HEK293T (cell line): ENCODE data around the gene IMP4.

Experiments
- ARNT ChIP-seq: fragments of 450-650 bp; IDR thresholded peaks from 2 replicates; pipeline ENCODE4 v1.6.1; 2017; ENCODE audit warnings: mild to moderate bottlenecking
- BHLHE40 ChIP-seq: fragments of 450-650 bp; IDR thresholded peaks from 2 replicates; pipeline ENCODE4 v1.6.1; 2016; ENCODE audit warnings: mild to moderate bottlenecking, moderate library complexity, borderline replicate concordance
- CTBP1 ChIP-seq: fragments of 450-650 bp; IDR thresholded peaks from 2 replicates; pipeline ENCODE4 v1.6.1; 2016; ENCODE audit warnings: borderline replicate concordance
- ELF4 ChIP-seq: fragments of 450-650 bp; IDR thresholded peaks from 2 replicates; pipeline ENCODE4 v1.6.1; 2017; ENCODE audit warnings: antibody characterized with exemption
- FOXA1 ChIP-seq: fragments of 450-650 bp; IDR thresholded peaks from 2 replicates; pipeline ENCODE4 v1.6.1; 2016; ENCODE audit warnings: mild to moderate bottlenecking
- FOXM1 ChIP-seq: fragments of 450-650 bp; IDR thresholded peaks from 2 replicates; pipeline ENCODE4 v1.6.1; 2017; ENCODE audit warnings: mild to moderate bottlenecking, borderline replicate concordance
- HDGF ChIP-seq: fragments of 450-650 bp; IDR thresholded peaks from 2 replicates; pipeline ENCODE4 v1.6.1; 2017; ENCODE audit warnings: antibody characterized with exemption, borderline replicate concordance
- L3MBTL2 ChIP-seq: fragments of 450-650 bp; conservative IDR thresholded peaks from 2 replicates; pipeline ENCODE4 v1.6.1; 2016; ENCODE audit warnings: mild to moderate bottlenecking
- PKNOX1 ChIP-seq: fragments of 450-650 bp; IDR thresholded peaks from 2 replicates; pipeline ENCODE4 v1.6.1; 2016
- SP1 ChIP-seq: fragments of 450-650 bp; IDR thresholded peaks from 2 replicates; pipeline ENCODE4 v1.6.1; 2017
- SUZ12 ChIP-seq: fragments of 450-650 bp; IDR thresholded peaks from 2 replicates; pipeline ENCODE4 v1.6.1; 2016; ENCODE audit warnings: mild to moderate bottlenecking
- TARDBP ChIP-seq: fragments of 450-650 bp; IDR thresholded peaks from 2 replicates; pipeline ENCODE4 v1.6.1; 2016

- TF ChIP-seq CTBP1 = no peak
- TF ChIP-seq SUZ12 = no peak
- no peak for TF ChIP-seq SP1
- no peak for TF ChIP-seq TARDBP
- no peak for TF ChIP-seq ELF4
- TF ChIP-seq ARNT = no peak
- no peak for TF ChIP-seq FOXM1
- no peak for TF ChIP-seq BHLHE40
- TF ChIP-seq FOXA1 = no peak
- TF ChIP-seq HDGF = no peak
- TF ChIP-seq L3MBTL2 = no peak
- TF ChIP-seq PKNOX1 = no peak
Measured at GRCh38 chr2:130369311-130369964, 26.7 kb downstream of the IMP4 start.
